Activated gamma-delta T cell (primary cell): Measurements from ENCODE around the gene ACADL.

ENCODE experiments used
- DNase-seq: peaks from one replicate; lab custom pipeline; 2025; lab: John Stamatoyannopoulos, UW
- total RNA-seq, 2 donors: gene quantifications; one replicate each; lab custom pipeline; 2026; lab: John Stamatoyannopoulos, UW

ACADL gene
- 0 reads per million in 2 donors for total RNA-seq

- DNase-seq = no peak
These were observed at the start of gene ACADL for GRCh38 chr2:210224941-210225672. Gene ACADL (minus strand): TSS chr2:210225447. CDS start chr2:210225263, 184 bp downstream.

GRCh38 chr2:210271300-210271699 lies 46.1 kb upstream of the ACADL start:
- no peak for DNase-seq

- no peak for DNase-seq
These were observed 43.9 kb upstream of the ACADL start for GRCh38 chr2:210269148-210269547.

- DNase-seq = no peak
These were observed 43.0 kb upstream of the ACADL start for GRCh38 chr2:210268281-210268680.

- no peak for DNase-seq
These were observed 42.5 kb upstream of the ACADL start for GRCh38 chr2:210267698-210268097.

GRCh38 chr2:210264282-210264681 lies 39.0 kb upstream of the ACADL start:
- DNase-seq = no peak

GRCh38 chr2:210263841-210264240 lies 38.6 kb upstream of the ACADL start:
- DNase-seq = no peak

GRCh38 chr2:210262036-210262435 lies 36.8 kb upstream of the ACADL start:
- no peak for DNase-seq

GRCh38 chr2:210259687-210260086 lies 34.4 kb upstream of the ACADL start:
- DNase-seq = no peak

GRCh38 chr2:210252699-210253606 lies 27.7 kb upstream of the ACADL start:
- no peak for DNase-seq

- no peak for DNase-seq
These were observed 25.4 kb upstream of the ACADL start for GRCh38 chr2:210250622-210251021.

GRCh38 chr2:210233487-210233886 lies 8.2 kb upstream of the ACADL start:
- DNase-seq = no peak

GRCh38 chr2:210230984-210231383 lies 5.7 kb upstream of the ACADL start:
- DNase-seq = no peak

- DNase-seq = no peak
These were observed 5.3 kb upstream of the ACADL start for GRCh38 chr2:210230518-210230917.

- DNase-seq = no peak
These were observed 3.3 kb upstream of the ACADL start for GRCh38 chr2:210228586-210228985.

GRCh38 chr2:210227290-210228088 lies 2.2 kb upstream of the ACADL start:
- no peak for DNase-seq

- no peak for DNase-seq
These were observed 976 bp upstream of the ACADL start for GRCh38 chr2:210226223-210226622.

- DNase-seq = no peak
These were observed 681 bp downstream of the ACADL start for GRCh38 chr2:210224591-210224940.

GRCh38 chr2:210215120-210215519 lies 10.1 kb downstream of the ACADL start:
- DNase-seq = no peak

GRCh38 chr2:210210185-210210584 lies 15.1 kb downstream of the ACADL start:
- DNase-seq = no peak

GRCh38 chr2:210207929-210208328 lies 17.3 kb downstream of the ACADL start:
- DNase-seq = no peak

- no peak for DNase-seq
These were observed 21.7 kb downstream of the ACADL start for GRCh38 chr2:210203558-210203957.
